Body of pancreas (tissue), 4 donors: ENCODE results near the gene GPBP1. TPM values are rescaled to one million over a fixed set of nuclear protein-coding genes. Genes with fewer than 3 reads are reported as not detected.
"Not testable (repeated sequence)": the region's sequence is repeated elsewhere in the genome, so short reads cannot be mapped to it uniquely, and the experiment has no call there.

Source experiments
- ATAC-seq: fragments of 150-250 bp; one replicate; pipeline ENCODE4 v1.9.1; 2016
- DNase-seq, 4 donors: peaks; one replicate each; pipeline ENCODE4 v3.0.0-alpha.2; 2019
- H3K27ac ChIP-seq, 4 donors: fragments of 200-600 bp; sonication (generic); 1 replicate in 3 of 4; 2 replicates in 1 of 4; pipeline versions ENCODE4 v1.5.1 to v1.6.1; 2016 to 2019; ENCODE audit warnings: mild to moderate bottlenecking in 1 of 4, mixed read lengths in 1 of 4, moderate library complexity in 1 of 4
- H3K27me3 ChIP-seq, 2 donors: fragments of 200-600 bp; sonication (generic); one replicate each; pipeline ENCODE4 v1.6.0; 2016; ENCODE audit warnings: mild to moderate bottlenecking in 1 of 2
- H3K36me3 ChIP-seq, 2 donors: fragments of 200-600 bp; sonication (generic); replicated peaks in 1 of 2; 2 replicates each; pipeline ENCODE4 v1.5.1; 2016; ENCODE audit warnings: low read depth in 2 of 2; ENCODE audit not compliant: insufficient read depth in 1 of 2
- H3K4me1 ChIP-seq: fragments of 200-600 bp; sonication (generic); one replicate; pipeline ENCODE4 v1.6.0; 2016
- H3K4me3 ChIP-seq, 2 donors: fragments of 200-600 bp; sonication (generic); 1 replicate in 1 of 2; 2 replicates in 1 of 2; pipeline ENCODE4 v1.5.1; 2016 to 2019
- H3K9me3 ChIP-seq, 3 donors: fragments of 200-600 bp; sonication (generic); 1 replicate in 2 of 3; 2 replicates in 1 of 3; pipeline ENCODE4 v1.5.1; 2016
- POLR2A ChIP-seq, 3 donors: fragments of 450-650 bp; IDR thresholded peaks; one replicate each; pipeline ENCODE4 v1.6.1; 2016; ENCODE audit warnings: antibody characterized with exemption in 3 of 3, mild to moderate bottlenecking in 2 of 3
- WGBS, 2 donors: methylation state at CpG; one replicate each; pipeline ENCODE4 v1.1.5; 2017; 5-methylcytosine and 5-hydroxymethylcytosine counted together
- intact Hi-C: fragments of 100-400 bp; cut with DNase I; formaldehyde crosslinking; loops from one replicate; pipeline ENCODE4 v1.15.1; 2023
- total RNA-seq, 2 donors: library from RNA; depleted of rRNA; stranded (reverse); fragments of >200 nt; gene quantifications; one replicate each; pipeline ENCODE4 v1.1.0, GENCODE V29; 2016
- TF ChIP-seq, protein P1 (sequence below), 7 experiments: fragments of 450-650 bp in 4 of 7; fragments of 200-600 bp in 3 of 7; sonication (generic) in 3 of 7; IDR thresholded peaks; one replicate each; pipeline ENCODE4 v1.5.1; 2016 to 2019; ENCODE audit warnings: antibody characterized with exemption in 7 of 7

GPBP1 gene
- total RNA-seq, 2 donors from 2014 or later, result 53.2 to 67.2 TPM

DNA sequence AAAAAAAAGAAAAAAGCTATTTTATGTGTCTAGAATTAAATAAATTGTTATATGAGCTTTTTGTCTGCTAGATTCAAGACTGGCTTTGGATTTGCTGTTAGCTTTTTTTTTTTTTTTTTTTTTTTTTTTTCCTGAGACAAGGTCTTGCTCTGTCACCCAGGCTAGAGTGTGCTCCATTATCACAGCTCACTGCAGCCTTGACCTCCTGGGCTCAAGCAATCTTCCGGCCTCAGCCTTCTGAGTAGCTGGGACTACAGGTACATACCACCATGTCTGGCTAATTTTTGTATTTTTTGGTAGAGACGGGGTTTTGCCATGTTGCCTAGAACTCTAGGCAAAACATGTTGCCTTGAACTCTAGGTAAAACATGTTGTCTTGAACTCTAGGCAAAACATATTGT is 16.7 kb downstream of the GPBP1 start:
- 59 to 71% methylated on average over 2 of the region's 2 CpGs for WGBS, 2 donors
- H3K27ac ChIP-seq, result no peak overlapping the region
- H3K4me3 ChIP-seq, result no peak overlapping the region
- ATAC-seq, result no peak
- H3K9me3 ChIP-seq, result no peaks in the 10 kb centered on the region
- H3K27me3 ChIP-seq, result no peaks in the 10 kb centered on the region
- intact Hi-C loops, result no loop called here
- H3K36me3 ChIP-seq, result no peaks in the 10 kb centered on the region
- peaks cover 59% of the 10 kb centered on the region for H3K4me1 ChIP-seq
- no peak for TF ChIP-seq POLR2A (IDR thresholded peaks at IDR 0.05)
- TF ChIP-seq, protein P1, sequence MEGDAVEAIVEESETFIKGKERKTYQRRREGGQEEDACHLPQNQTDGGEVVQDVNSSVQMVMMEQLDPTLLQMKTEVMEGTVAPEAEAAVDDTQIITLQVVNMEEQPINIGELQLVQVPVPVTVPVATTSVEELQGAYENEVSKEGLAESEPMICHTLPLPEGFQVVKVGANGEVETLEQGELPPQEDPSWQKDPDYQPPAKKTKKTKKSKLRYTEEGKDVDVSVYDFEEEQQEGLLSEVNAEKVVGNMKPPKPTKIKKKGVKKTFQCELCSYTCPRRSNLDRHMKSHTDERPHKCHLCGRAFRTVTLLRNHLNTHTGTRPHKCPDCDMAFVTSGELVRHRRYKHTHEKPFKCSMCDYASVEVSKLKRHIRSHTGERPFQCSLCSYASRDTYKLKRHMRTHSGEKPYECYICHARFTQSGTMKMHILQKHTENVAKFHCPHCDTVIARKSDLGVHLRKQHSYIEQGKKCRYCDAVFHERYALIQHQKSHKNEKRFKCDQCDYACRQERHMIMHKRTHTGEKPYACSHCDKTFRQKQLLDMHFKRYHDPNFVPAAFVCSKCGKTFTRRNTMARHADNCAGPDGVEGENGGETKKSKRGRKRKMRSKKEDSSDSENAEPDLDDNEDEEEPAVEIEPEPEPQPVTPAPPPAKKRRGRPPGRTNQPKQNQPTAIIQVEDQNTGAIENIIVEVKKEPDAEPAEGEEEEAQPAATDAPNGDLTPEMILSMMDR (IDR thresholded peaks at IDR 0.05), result no peak
- DNase-seq, result no peak

DNA sequence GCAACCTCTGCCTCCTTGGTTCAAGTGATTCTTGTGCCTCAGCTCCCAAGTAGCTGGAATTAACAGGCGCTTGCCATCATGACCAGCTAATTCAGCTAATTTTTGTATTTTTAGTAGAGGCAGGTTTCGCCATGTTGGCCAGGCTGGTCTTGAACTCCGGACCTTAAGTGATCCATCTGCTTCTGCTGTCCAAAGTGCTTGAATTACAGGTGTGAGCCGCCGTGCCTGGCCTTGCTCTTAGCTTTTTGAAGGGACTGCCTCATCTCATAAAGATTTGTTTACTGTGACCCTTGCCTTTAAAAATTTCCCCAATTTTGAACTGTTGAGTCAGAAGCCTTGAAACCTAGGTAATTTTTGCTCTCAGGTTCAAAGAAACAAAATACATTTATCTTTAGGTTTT is 17.3 kb downstream of the GPBP1 start:
- intact Hi-C loops, result no loop called here

DNA sequence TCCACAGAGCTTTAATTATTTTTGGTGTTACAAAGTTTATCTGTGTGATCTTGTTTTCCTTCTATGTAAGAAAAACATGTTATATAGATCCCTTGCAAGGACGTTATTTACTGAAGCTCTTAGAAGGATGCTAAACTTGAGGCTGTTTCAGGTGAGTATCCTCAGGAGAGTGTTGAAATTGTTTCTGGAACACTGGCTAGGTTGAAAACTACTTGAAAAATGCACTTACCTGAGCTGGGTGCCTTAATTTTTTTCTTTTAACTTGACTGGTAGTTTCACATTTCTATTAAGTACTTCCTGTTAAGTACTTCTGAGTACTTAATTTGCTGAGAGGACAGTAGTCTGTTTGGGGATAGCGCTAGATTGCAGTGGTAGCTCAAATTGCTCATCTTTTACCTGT is 18.1 kb downstream of the GPBP1 start:
- no peaks in the 10 kb centered on the region for H3K36me3 ChIP-seq
- H3K9me3 ChIP-seq, result no peaks in the 10 kb centered on the region
- no peak overlapping the region for H3K4me3 ChIP-seq
- DNase-seq, result no peak
- TF ChIP-seq POLR2A (IDR thresholded peaks at IDR 0.05), result no peak
- TF ChIP-seq, protein P1 (IDR thresholded peaks at IDR 0.05), result no peak
- no peak for ATAC-seq
- no peaks in the 10 kb centered on the region for H3K27me3 ChIP-seq
- H3K27ac ChIP-seq, result no peak overlapping the region
- 79 to 92% methylated on average over 2 of the region's 2 CpGs for WGBS, 2 donors
- peaks cover 46% of the 10 kb centered on the region for H3K4me1 ChIP-seq
- intact Hi-C loops, result no loop called here

More for the DNA sequence above, 17.3 kb downstream of the GPBP1 start:
- no peaks in the 10 kb centered on the region for H3K9me3 ChIP-seq
- no peak overlapping the region for H3K27ac ChIP-seq
- peaks cover 54% of the 10 kb centered on the region for H3K4me1 ChIP-seq
- ATAC-seq (no peak), DNase-seq (no peak)
- H3K36me3 ChIP-seq, result no peaks in the 10 kb centered on the region
- no peaks in the 10 kb centered on the region for H3K27me3 ChIP-seq
- no peak overlapping the region for H3K4me3 ChIP-seq
- 82 to 85% methylated on average over 5 of the region's 5 CpGs for WGBS, 2 donors
- TF ChIP-seq, protein P1 (IDR thresholded peaks at IDR 0.05), result no peak
- TF ChIP-seq POLR2A (IDR thresholded peaks at IDR 0.05), result no peak

DNA sequence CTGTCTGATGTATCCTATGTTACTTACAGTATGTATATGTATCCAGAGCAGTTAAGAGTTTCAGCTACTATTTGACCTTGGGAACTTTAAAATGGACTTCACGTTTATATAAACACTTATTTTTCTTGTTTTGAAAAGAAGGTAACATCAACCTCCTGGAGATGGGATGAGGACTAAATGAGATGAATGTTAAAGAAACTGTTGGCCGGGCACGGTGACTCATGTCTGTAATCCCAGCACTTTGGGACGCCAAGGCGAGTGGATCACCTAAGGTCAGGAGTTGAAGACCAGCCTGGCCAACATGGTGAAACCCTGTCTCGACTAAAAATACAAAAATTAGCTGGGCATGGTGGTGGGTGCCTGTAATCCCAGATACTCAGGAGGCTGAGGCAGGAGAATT is 19.0 kb downstream of the GPBP1 start:
- peaks cover 39% of the 10 kb centered on the region for H3K4me1 ChIP-seq
- H3K4me3 ChIP-seq, intact Hi-C loops, H3K27ac ChIP-seq, ATAC-seq, H3K36me3 ChIP-seq, DNase-seq, H3K27me3 ChIP-seq, H3K9me3 ChIP-seq: not testable (repeated sequence)
- WGBS, 2 donors, result 86 to 87% methylated on average over 6 of the region's 6 CpGs

DNA sequence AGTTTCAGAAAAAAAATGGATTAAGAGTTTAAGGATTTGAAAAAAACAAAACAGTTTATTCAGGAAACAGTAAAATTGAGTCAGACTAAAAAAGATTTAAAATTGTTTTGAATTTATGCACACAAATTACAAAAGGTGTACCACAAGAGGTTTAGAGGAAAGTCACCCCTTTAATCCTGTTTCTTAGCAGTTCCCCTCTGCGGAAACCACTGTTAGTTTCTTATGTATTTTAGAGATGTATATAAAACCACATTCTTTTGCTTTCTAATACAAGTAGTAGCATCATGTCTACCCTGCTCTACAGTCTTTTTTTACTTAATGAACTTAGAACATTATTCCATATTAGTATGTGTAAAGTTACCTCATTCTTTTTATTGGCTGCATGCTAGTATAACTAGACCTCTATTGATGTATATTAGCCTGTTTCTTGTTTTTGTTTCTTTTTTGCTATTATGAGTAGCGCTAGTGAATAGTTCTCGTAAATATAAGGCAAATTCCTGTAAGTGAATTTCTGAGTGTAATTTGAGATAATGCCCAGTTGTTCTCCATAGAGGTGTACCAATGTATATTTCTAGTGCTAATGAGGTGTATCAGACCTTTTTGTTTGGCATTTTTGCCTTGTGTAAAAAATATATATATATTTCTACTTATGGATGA is 20.0 kb downstream of the GPBP1 start:
- WGBS, 2 donors, result 91 to 99% methylated on average over 3 of the region's 3 CpGs

More for the DNA sequence above, 20.0 kb downstream of the GPBP1 start:
- Histone ChIP-seq H3K36me3 (no peaks in the 10 kb centered on the region), H3K27ac (no peak overlapping the region), H3K4me1 (peaks cover 28% of the 10 kb centered on the region), H3K9me3 (no peaks in the 10 kb centered on the region), H3K4me3 (no peak overlapping the region), H3K27me3 (no peaks in the 10 kb centered on the region)
- ATAC-seq (no peak), DNase-seq (no peak)
- no peak for TF ChIP-seq POLR2A (IDR thresholded peaks at IDR 0.05)
- TF ChIP-seq, protein P1 (IDR thresholded peaks at IDR 0.05), result no peak
- intact Hi-C loops, result no loop called here
